Esophagus muscularis mucosa (tissue), 3 donors: ENCODE results near the gene DMAC2.

Source experiments
- POLR2A ChIP-seq: fragments of 450-650 bp; IDR thresholded peaks from one replicate; pipeline ENCODE4 v1.6.1; 2017; ENCODE audit warnings: antibody characterized with exemption, moderate library complexity, mild to moderate bottlenecking, low read depth
- POLR2AphosphoS5 ChIP-seq, 2 donors: sonication (generic); formaldehyde crosslinking; IDR thresholded peaks; one replicate each; pipeline ENCODE4 v1.6.1; 2017; ENCODE audit warnings: antibody characterized with exemption in 2 of 2
- TF ChIP-seq, protein P1 (sequence below), 3 experiments: fragments of 200-600 bp in 2 of 3; fragments of 450-650 bp in 1 of 3; sonication (generic) in 2 of 3; IDR thresholded peaks; one replicate each; pipeline ENCODE4 v1.5.1; 2017 to 2019; ENCODE audit warnings: antibody characterized with exemption in 3 of 3, mild to moderate bottlenecking in 2 of 3, moderate library complexity in 1 of 3

DNA sequence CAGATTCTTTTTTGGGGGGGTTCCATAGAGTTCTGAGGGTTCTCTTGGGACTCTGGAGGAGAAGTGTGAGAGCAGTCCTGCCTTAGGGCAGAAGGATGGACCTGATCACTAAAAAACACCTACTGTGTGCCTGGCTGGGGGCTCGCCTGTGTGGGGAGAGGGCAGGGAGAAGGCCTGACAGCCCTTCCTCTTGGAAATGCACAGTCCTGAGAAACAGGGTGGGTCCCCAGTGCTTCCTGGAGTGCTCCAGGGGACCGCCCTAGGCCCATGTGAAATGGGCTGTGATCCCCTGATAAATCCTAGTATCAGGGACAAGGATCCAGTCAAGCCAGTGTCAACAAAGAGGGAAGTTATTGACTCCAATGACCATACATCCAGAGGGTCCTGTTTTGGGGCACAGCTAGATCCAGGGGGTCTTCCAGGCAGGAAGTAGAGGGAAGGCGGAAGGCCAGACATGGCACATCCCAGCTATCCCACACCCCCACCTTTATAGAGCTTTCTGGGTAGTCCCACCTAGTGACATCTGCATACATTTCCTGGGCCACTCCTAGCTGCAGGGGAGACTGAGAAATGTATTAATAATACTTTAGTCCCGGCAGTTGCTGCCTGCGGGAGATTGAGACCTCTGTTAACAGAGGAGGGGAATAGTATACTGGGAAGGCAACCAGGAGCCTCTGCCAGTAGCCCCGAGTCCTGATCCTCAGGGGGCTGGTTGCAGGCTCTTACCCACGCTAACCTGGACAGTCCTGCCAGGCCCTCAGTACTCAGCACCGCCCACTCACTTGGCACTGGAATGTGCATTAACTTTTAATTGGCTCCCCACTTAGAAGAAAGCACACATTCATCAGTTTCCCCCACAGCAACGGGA lies 28.4 kb downstream of the DMAC2 start:
- TF ChIP-seq, protein P1, sequence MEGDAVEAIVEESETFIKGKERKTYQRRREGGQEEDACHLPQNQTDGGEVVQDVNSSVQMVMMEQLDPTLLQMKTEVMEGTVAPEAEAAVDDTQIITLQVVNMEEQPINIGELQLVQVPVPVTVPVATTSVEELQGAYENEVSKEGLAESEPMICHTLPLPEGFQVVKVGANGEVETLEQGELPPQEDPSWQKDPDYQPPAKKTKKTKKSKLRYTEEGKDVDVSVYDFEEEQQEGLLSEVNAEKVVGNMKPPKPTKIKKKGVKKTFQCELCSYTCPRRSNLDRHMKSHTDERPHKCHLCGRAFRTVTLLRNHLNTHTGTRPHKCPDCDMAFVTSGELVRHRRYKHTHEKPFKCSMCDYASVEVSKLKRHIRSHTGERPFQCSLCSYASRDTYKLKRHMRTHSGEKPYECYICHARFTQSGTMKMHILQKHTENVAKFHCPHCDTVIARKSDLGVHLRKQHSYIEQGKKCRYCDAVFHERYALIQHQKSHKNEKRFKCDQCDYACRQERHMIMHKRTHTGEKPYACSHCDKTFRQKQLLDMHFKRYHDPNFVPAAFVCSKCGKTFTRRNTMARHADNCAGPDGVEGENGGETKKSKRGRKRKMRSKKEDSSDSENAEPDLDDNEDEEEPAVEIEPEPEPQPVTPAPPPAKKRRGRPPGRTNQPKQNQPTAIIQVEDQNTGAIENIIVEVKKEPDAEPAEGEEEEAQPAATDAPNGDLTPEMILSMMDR (IDR thresholded peaks at IDR 0.05) = no peak
- TF ChIP-seq POLR2A (no peak), POLR2AphosphoS5 (IDR thresholded peaks at IDR 0.05) (no peak)
